Right atrium auricular region (tissue), 2 donors: ENCODE results near the gene ZNF221. TPM values are rescaled to one million over a fixed set of nuclear protein-coding genes. Genes with fewer than 3 reads are reported as not detected.

Experiments
- DNase-seq: peaks from one replicate; pipeline ENCODE4 v3.0.0-alpha.2; 2019; ENCODE audit warnings: low spot score
- H3K27ac ChIP-seq, 2 donors: fragments of 200-600 bp; sonication (generic); 1 replicate in 1 of 2; 2 replicates in 1 of 2; pipeline ENCODE4 v1.5.1; 2016 to 2019
- H3K27me3 ChIP-seq, 2 donors: fragments of 200-600 bp; sonication (generic); one replicate each; pipeline versions ENCODE4 v1.5.1 to v1.6.0; 2017 to 2019
- H3K36me3 ChIP-seq: fragments of 200-600 bp; sonication (generic); one replicate; pipeline ENCODE4 v1.5.1; 2016
- H3K4me1 ChIP-seq, 2 donors: fragments of 200-600 bp; sonication (generic); one replicate each; pipeline versions ENCODE4 v1.5.1 to v1.6.0; 2017 to 2019
- H3K4me3 ChIP-seq, 2 donors: fragments of 200-600 bp; sonication (generic); 1 replicate in 1 of 2; 2 replicates in 1 of 2; pipeline ENCODE4 v1.5.1; 2017 to 2019; ENCODE audit warnings: mild to moderate bottlenecking in 1 of 2, moderate library complexity in 1 of 2
- H3K9me3 ChIP-seq, 2 donors: fragments of 200-600 bp; sonication (generic); one replicate each; pipeline ENCODE4 v1.5.1; 2019
- CTCF ChIP-seq, 2 donors: fragments of 200-600 bp; sonication (generic); IDR thresholded peaks; one replicate each; pipeline ENCODE4 v1.5.1; 2019; ENCODE audit warnings: antibody characterized with exemption in 2 of 2
- total RNA-seq, 2 donors: library from RNA; depleted of rRNA; stranded (reverse); fragments of >200 nt; gene quantifications; one replicate each; pipeline ENCODE4 v1.1.0, GENCODE V29; 2016

The ZNF221 gene
- total RNA-seq, 2 donors from 2014 or later: 3.0 to 4.1 TPM

DNA sequence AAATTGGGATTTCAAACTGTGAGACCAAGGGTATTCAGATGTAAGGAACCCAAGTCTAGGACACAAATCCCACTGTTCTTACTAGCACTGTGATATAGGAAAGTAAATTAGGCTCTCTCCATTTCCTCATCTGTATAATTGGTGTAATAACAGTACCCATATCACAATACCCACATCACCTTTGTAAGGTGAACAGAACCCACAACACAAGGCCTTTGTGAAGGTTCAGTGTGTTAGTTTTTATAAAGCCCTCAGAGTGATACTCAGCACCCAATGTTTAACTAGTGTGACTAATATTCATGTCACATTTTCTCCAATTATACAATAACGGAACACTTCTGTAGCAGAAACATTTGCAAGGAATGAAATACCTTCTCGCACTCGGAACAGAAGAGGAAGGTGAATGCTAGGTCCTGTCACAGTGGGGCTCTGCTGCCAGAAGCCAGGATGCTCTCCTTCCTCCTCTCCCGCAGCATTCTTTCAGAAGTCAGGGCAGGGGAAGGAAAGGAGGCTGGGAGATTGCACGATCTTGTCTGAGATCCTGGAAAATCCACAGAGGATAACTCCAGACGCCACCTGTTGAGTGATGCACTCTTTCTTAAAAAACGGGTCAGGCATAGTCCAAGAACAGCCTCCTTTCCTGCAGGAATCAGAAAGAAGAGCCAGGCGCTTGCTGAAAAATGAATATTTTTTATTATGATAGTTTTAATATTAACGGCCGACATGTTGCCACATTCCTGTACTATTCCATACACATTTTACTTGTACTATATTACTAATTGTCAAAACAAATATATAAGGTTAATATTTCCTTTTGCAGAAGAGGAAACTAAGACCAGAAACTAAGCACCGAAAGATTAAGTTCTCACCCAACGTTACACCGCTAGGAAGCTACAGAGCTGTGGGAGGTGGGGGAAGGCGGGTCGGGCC is 16.7 kb upstream of the ZNF221 start:
- no peaks in the 10 kb centered on the region for H3K9me3 ChIP-seq
- DNase-seq: no peak
- H3K27ac ChIP-seq: peak overlapping the region; percentile 76 to 80

DNA sequence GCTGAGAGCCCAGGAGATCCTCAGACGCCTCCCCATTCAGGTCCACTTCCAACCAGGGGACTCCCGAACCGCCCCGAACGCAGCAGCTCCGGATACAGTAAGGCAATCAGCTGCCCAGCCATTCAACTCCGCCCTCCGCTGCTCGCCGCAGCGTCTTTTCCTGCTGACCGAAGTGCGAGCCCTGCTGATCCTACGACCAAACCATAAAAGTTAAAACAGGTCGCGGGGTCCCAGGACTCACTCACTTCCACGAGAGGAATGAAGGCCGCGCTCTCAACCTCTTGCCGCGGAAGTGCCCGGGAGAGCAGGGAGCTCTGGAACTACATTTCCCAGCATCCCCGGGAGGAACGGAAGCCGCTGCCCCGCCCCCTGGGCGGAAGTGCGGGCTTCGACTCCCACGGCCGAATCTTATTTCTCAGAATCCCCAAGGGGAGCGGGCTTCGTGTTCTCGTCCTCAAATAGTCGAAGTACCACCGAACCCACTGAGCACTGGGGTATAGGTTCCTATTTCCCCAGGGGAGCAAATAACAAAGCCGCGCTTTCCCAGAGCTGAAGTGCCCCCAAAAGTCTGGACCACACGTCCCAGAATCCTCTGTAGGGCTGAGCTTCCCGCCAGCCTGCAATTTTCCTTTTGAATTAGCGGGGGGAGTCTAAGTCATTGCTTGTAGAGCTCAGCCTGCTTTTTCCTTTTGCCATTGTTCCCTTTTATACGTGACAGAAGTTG is 15.9 kb upstream of the ZNF221 start, which contains the start of gene ZNF45:
ZNF45 (minus strand) TSS at position 298 of the 724 bp plus-strand sequence. CDS start 13,097 bp downstream, outside the sequence.
- Histone ChIP-seq H3K9me3 (peaks cover 0 to 6% of the 10 kb centered on the region in 2 donors), H3K27ac (peak within 1 kb of the TSS; percentile 76 to 80), H3K4me3 (peak within 1 kb of the TSS; percentile 61 to 63), H3K4me1 (peaks cover 0 to 24% of the 10 kb centered on the region in 2 donors), H3K36me3 (peaks cover 28% of the 10 kb centered on the region), H3K27me3 (no peaks in the 10 kb centered on the region)
- peak; percentile 87 for DNase-seq
- TF ChIP-seq CTCF (IDR thresholded peaks at IDR 0.05): no peak

More for the DNA sequence above, 16.7 kb upstream of the ZNF221 start:
- Histone ChIP-seq H3K36me3 (peaks cover 36% of the 10 kb centered on the region), H3K4me1 (peaks cover 0 to 24% of the 10 kb centered on the region in 2 donors), H3K27me3 (no peaks in the 10 kb centered on the region), H3K4me3 (peak overlapping the region; percentile 61 to 63)
- TF ChIP-seq CTCF (IDR thresholded peaks at IDR 0.05): no peak

GRCh38 chr19:43936188-43936587 is 14.8 kb upstream of the ZNF221 start:
- Histone ChIP-seq H3K27me3 (no peaks in the 10 kb centered on the region), H3K27ac (no peak overlapping the region), H3K4me1 (peaks cover 0 to 24% of the 10 kb centered on the region in 2 donors), H3K9me3 (peaks cover 0 to 6% of the 10 kb centered on the region in 2 donors), H3K36me3 (peaks cover 17% of the 10 kb centered on the region), H3K4me3 (no peak overlapping the region)
- TF ChIP-seq CTCF (IDR thresholded peaks at IDR 0.05): no peak
- DNase-seq: no peak

DNA sequence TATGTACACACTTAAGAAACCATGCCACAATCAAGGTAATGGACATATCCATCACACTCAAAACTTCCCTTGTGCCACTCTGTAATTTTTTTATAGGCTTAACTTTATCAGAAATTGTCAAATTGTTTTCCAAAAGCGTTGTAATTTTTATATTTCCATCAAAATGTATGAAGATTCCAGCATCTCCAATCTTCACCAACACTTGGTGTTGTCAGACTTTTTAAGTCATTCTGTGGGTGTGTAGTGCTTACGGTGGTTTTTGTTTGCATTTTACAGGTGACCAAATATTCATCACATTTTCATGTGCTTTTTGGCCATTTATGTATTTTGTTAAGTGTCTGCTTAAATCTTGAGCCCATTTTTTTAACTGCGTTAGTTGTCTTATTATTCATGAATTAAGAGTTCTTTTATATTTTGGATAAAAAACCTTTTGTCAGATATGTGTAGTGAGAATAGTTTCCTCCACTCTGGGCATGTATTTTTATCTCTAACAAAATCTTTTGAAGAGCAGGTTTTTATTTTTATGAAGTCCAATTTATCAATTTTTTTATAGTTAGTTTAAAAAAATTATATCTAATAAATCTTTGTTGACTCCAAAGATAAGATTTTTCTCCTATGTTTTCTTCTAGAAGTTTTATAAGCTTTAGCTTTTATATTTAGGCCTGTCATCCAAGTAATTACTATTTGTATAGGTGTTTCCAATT is 11.3 kb upstream of the ZNF221 start:
- DNase-seq: no peak
- Histone ChIP-seq H3K27me3 (no peaks in the 10 kb centered on the region), H3K9me3 (peaks cover 0 to 6% of the 10 kb centered on the region in 2 donors), H3K27ac (no peak overlapping the region), H3K4me3 (no peak overlapping the region), H3K4me1 (peaks cover 0 to 4% of the 10 kb centered on the region in 2 donors), H3K36me3 (no peaks in the 10 kb centered on the region)
- no peak for TF ChIP-seq CTCF (IDR thresholded peaks at IDR 0.05)

- no peak for DNase-seq
- no peak for TF ChIP-seq CTCF (IDR thresholded peaks at IDR 0.05)
Observed at GRCh38 chr19:43940719-43941118, 10.3 kb upstream of the ZNF221 start.

More at GRCh38 chr19:43940719-43941118, 10.3 kb upstream of the ZNF221 start:
- Histone ChIP-seq H3K4me1 (peaks cover 0 to 1% of the 10 kb centered on the region in 2 donors), H3K9me3 (peaks cover 0 to 6% of the 10 kb centered on the region in 2 donors), H3K4me3 (no peak overlapping the region), H3K27me3 (no peaks in the 10 kb centered on the region), H3K27ac (no peak overlapping the region), H3K36me3 (no peaks in the 10 kb centered on the region)
